Activated gamma-delta T cell treated with anti-CD3 and anti-CD28 coated beads, Interleukin-2, amount 50 U/mL, for 16 hours (primary cell): ENCODE measurements around the gene CACNG5.

Experiments used
- DNase-seq: peaks from one replicate; pipeline ENCODE4 v3.0.0-alpha.2; 2020; ENCODE audit warnings: low read depth

Gene CACNG5, protein sequence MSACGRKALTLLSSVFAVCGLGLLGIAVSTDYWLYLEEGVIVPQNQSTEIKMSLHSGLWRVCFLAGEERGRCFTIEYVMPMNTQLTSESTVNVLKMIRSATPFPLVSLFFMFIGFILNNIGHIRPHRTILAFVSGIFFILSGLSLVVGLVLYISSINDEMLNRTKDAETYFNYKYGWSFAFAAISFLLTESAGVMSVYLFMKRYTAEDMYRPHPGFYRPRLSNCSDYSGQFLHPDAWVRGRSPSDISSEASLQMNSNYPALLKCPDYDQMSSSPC

GRCh38 chr17:66834919-66835454, at the start of gene CACNG5:
Gene CACNG5 (plus strand): TSS chr17:66835117. CDS start chr17:66877333, 42,216 bp downstream.
- DNase-seq, result no peak

DNA sequence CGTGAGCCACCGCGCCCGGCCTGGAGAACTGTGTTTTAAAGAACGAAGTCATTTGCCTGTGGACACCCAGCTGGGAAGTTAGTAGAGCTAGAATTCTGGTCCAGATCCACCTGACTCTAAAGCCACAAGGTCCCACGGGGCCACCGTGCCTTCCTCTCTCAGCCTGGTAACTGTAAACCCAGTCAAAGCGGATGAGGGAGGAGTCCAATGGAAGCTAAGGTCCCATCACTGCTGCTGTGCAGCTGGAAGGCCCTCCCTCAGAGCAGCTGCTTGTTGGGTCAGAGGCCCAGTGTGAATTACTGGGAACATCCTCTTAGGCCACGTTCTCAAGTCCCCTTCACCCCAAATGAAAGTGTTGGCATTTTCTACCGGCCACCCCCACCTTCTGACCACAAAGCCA, 48.8 kb upstream of the CACNG5 start:
- DNase-seq, result no peak

DNA sequence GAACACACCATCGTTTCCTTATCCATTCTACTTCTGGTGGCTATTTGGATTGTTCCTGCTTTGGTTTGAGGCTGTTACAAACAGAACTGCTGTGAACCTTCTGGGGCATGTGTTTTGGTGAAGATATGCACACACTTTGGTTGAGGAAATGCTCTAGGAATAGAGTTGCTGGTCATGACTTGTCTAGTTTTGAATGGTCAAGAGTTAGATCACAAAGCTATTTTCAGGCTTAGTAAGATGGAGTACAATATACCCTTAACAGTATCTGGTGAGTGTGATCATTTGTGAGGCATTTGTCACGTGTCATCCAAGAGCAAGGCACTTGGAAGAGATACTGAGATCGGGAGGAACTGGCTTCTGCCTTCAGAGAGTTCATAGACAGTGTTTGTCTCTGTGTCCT, 47.0 kb upstream of the CACNG5 start:
- no peak for DNase-seq

DNA sequence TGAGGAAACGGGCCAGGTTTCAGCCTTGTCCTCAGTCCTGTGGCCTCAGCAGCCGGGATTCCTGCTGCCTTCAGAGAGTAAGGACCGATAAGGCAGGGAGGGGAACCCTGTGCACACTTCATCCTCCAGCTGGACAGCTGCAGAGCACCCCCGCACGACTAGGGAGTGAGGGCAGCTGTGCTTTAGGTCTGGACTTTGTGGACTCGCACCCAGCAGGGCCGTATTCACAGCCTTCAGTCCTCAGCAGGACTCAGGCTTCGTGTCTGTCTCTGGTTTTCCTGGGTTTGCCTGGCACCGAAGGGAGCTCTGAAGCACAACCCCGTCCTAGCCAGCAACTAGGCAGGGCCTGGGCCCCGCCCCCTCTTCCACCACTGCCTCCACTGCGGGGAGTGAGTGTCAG, 45.8 kb upstream of the CACNG5 start:
- DNase-seq, result no peak

- DNase-seq, result no peak
Observed at GRCh38 chr17:66789961-66790437, 44.9 kb upstream of the CACNG5 start.

DNA sequence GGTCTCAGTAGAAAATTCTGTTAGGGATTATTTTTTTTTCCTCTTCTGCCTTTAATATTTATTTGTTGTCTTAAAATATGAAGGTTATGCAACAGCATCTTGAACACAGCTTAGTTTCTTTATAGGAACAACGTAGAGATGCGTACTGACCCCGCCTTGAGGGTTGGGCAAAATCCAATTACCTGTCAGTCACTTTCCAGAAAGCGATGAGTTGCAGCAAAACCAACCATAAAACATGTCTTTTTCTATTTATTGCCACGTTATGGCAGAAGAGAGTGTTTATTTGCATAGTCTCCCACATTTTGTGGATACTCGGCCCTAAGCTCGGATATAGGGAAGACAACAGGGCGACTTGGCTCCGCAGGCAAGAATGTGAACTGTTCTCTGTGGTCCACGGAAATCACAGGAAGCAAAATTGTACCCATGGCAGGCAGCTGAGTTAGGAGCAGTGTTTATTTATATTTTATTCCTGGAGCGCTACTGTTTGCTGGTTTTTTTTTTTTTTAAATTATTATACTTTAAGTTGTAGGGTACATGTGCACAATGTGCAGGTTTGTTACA, 44.3 kb upstream of the CACNG5 start:
- DNase-seq, result no peak

- DNase-seq, result no peak
Observed at GRCh38 chr17:66791347-66791746, 43.6 kb upstream of the CACNG5 start.

DNA sequence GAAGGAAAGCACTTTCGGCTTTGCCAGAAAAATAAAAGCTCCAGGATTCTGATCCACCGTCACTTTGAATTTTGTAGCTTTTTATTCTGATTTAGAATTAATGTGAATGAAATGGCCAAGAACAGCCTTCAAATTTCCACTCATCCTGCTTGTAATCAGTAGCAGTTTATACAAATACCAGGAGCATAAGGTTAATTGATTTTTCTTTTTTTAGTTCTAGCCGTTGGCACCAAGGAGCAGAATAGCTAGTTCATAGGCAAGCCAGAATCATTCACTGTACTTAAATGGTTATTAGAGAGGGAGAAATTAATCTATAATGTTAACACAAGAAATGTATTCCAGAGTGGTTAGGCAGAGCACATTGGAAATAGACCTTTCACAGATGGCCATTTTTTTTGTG, 41.1 kb upstream of the CACNG5 start:
- no peak for DNase-seq

DNA sequence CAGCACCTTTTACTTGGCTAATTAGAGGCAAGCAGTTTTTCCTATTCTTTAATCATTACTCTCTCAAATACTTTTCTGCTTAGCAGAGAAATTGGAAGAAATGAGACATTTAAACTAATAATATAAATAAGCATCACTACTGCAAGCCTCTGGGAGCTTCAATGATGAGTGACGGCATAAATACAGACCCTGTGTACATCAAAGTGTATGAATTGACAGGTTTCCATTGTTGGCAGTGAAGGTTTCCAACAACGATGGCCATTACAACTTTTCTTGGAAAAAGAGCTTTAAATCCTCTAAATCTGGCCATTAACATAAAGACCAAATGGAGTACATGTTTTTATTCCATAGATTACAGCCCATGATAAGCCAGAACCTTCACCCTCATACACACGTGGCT, 39.4 kb upstream of the CACNG5 start:
- no peak for DNase-seq

DNA sequence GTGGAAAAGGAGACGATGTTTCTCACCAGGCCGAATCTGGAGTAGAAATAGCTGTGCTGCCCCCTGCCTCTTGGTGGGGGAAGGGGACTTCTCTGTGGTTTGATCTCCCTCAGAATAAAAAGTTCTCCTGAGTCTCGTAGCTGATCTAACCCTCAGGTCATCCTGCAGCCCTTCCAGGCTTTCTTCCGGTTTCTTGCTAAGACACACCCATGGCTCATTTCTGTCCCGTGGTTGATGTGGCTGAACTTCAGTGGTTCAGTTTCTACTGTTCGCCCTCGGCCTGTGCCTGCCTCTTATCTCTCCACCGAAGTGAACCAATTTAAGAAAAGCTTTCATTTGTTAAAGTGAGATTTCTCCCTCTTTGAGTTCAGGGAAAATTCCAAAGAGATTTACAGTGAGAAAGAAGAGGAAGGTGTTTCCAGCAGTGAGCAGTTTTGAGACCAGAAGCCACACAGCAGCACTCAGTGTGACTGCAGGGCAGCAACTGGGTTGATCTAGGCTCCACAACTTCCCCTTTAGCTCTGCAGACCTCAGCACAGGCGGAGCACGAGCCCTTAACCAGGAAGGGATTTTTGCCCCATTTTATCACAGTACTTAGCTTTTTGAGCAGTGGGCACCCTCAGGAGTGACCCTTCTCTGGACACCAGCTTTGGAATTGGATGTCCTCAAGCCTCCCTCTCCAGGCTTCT, 34.9 kb upstream of the CACNG5 start:
- no peak for DNase-seq

GRCh38 chr17:66803474-66803951, 31.4 kb upstream of the CACNG5 start:
- no peak for DNase-seq

GRCh38 chr17:66805567-66805966, 29.4 kb upstream of the CACNG5 start:
- DNase-seq, result no peak

DNA sequence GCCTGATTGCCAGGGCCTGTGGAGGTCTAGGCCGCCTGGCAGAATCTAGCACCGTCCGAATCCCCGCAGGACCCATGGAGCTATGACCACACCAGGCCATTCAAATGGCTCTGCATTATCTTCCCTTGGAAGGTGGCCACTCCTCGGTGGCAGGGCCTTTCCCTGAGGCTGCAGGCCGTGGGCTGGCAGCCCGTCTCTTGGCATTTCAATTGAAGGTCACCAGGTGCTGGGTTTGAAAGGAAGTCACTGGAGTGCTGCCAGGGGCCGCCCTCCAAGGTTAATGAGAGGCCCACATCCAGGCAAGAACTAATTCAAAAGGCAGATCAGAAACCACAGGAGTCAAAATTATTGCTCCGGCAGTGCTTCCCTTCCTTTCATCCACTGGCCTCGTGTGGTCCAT, 27.7 kb upstream of the CACNG5 start:
- no peak for DNase-seq

GRCh38 chr17:66809408-66809807, 25.5 kb upstream of the CACNG5 start:
- no peak for DNase-seq

DNA sequence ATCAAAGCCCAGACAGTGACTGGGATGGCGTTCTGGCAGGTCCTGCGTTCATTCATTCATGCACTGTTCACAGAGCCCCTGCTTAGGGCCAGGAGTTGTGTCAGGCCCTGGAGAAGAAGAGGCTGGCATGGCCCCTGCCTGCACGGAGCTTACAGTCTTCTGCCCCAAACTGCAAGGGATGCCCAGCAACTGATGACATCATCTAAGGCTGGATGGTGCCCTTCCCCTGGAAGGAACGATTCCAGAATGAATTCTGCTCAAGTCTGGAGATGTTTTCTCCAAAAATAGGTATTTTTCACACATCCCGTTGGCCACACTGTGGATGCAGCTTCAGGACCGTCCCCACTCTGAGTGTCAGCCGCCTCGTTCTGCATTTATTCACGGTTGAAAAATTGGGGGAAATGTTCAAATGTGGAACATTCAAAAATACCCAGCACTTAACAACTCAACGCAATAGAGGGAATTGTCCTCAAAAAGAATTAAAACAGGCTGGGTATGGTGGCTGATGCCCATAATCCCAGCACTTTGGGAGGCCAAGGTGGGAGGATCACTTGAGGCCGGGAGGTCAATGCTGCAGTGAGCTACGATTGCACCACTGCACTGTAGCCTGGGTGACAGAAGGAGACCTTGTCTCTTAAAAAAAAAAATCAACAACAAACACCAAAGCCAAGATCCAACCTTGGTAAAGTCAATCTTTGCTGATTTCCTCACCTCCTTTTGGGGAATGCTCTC, 23.8 kb upstream of the CACNG5 start:
- no peak for DNase-seq

GRCh38 chr17:66811683-66812054, 23.2 kb upstream of the CACNG5 start:
- DNase-seq, result no peak

DNA sequence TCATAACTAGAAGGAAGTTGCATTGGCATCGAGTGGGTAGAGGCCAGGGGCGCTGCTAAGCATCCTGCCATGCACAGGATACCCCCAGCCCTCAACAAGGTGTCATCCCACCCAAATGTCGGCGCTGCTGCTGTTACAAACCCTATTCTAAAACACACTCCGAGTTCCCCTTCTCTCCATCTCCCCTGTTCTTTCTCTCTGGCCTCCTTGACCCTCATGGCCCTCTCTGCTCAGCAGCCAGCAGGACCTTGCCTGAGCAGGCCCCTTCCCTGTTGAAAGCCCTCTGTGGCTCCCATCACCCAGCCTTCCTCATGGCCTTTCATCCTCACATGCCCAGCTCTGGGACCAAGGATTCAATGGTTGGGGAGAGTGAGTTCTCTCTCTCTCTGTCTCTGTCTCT, 22.3 kb upstream of the CACNG5 start:
- no peak for DNase-seq

GRCh38 chr17:66813296-66813695, 21.6 kb upstream of the CACNG5 start:
- DNase-seq, result no peak

GRCh38 chr17:66814026-66814425, 20.9 kb upstream of the CACNG5 start:
- no peak for DNase-seq

- DNase-seq, result no peak
Observed at GRCh38 chr17:66814570-66814969, 20.3 kb upstream of the CACNG5 start.

DNA sequence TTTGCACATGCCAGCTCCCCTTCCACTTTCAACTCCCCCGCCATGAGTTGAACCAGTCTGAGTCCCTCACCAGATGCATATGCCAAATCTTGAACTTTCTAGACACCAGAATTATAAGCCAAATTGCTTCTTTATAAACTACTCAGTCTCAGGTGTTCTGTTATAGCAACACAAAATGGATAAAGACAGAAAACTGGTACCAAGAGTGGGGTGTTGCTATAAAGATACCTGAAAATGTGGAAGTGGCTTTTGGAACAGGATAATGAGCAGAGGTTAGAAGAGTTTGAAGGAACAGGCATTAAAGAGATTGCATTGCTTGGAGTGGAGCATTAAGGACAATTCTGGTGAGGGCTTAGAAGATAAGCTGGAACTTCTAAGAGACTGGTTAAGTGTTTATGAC, 17.2 kb upstream of the CACNG5 start:
- no peak for DNase-seq

DNA sequence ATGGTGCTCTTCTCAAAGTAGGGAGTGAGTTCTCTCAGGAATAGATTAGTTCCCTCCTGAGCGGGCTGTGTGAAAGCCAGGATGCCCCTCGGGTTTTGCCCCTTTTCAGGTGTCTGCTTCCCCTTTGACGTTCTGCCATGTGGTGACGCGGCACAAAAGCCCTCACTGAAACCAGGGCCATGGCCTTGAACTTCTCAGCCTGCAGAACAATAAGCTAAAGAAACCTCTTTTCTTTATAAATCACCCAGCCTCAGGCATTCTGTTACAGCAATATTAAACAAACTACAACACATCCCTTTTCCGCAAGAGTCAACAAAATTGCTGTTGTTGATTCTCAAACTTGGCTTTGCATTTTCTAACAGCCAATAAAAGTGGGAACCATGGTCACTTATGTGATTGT, 15.5 kb upstream of the CACNG5 start:
- DNase-seq, result no peak
